Adrenal gland (tissue), 5 donors: Measurements from ENCODE around the gene RTEL1.

ENCODE experiments used
- CTCF ChIP-seq, 6 experiments: fragments of 450-650 bp in 4 of 6; fragments of 200-600 bp in 2 of 6; sonication (generic) in 1 of 6; IDR thresholded peaks; 1 replicate in 5 of 6; 2 replicates in 1 of 6; pipeline versions ENCODE4 v1.5.1 to v1.8.0; 2016 to 2021; ENCODE audit warnings: antibody characterized with exemption in 6 of 6, mild to moderate bottlenecking in 2 of 6, moderate library complexity in 1 of 6
- POLR2A ChIP-seq, 2 donors: fragments of 450-650 bp; IDR thresholded peaks; one replicate each; pipeline ENCODE4 v1.6.1; 2017; ENCODE audit warnings: antibody characterized with exemption in 2 of 2, mild to moderate bottlenecking in 2 of 2, moderate library complexity in 1 of 2
- donor health status: DM: no; HTN: no; CAD: no.

- TF ChIP-seq CTCF (IDR thresholded peaks at IDR 0.05) (no peak), POLR2A (IDR thresholded peaks at IDR 0.05) (no peak)
These were observed 79.5 kb downstream of the RTEL1 start for GRCh38 chr20:63737695-63737944.
